Measurements from ENCODE around the gene POC1A. TPM values are rescaled to one million over a fixed set of nuclear protein-coding genes. Genes with fewer than 3 reads are reported as not detected.

POC1A gene
- polyA plus RNA-seq, 5 donors, result 8.5 to 13.2 (median 9.8) TPM

DNA sequence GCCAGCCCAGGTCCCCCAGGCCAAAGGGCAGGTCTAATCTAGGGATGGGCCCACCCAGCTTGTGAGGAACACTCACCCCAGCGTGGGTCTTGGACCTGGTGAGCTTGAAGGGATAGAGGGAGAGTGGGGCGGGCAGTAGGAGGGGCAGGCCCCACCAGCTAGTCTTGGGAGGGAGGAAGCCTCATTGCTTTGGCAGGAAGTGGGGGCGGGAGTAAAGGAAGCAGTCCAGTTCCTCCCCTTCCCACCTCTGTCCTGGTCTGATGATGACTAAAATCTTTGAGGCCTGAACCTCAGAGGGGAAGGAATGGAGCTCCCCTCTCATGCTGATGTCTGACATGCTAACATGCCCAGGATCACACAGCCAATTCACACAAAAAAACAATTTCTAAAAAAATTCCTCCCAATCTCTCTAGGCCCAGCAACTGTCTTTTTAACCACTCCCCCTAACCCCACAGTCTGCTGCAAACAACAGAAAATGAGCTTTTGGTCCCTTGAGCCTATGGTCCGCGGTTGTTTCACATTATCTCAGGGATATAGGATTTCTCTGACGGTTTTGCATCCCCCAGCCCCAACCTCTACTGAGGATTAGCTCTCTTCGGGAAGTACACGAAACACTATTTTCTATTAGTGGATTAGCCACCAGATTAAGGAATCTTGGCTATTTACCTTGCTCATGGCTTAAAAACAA is 67.1 kb downstream of the POC1A start:
- DNase-seq, result no peak

DNA sequence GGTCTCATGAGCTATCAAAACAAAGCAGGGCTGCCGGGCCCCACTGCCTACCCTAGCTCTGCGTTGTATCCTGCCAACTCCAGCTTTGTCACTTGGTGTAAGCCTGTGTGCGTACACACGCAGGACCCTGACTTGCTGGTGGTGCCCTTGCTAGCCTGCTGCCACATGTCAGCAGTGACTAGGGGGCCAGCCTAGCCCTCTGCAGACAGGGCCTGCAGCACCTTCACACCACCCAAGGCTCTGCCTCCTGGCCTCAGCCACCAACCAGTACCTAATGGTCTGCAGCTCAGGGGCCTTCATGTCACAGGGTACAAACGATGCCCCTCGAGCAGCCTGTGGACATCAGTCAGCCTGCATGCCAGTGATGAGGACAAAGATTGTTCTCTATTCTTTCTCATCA is 67.8 kb downstream of the POC1A start:
- DNase-seq, result no peak

DNA sequence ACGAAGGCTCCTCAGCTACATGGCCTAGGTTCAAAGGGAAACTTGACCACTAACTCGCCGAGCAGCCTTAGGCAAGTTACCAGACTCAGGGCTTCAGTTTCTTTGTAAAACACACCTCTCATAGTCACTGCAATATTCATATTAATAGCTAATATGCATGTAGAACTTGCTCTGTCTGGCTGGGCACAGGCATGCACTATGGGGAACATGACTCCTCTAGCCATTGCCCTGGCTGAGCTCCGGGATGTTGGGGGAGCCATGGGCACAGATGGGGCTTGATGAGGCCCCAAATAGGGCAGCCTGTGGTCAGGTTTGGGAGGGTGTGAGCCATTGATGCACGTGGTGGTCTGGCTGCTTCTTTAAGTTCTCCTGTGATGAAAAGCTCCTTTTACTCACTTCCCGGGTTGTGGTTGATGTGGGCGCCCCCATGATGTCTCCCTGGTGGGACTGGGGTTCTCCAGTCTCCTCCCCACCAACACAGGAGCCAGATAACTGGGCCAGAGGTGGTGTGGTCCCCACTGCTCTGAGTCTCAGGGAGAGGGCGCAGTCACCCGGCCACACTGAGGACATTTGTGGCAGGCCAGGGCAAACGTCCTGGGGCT is 68.4 kb downstream of the POC1A start:
- no peak for DNase-seq

DNA sequence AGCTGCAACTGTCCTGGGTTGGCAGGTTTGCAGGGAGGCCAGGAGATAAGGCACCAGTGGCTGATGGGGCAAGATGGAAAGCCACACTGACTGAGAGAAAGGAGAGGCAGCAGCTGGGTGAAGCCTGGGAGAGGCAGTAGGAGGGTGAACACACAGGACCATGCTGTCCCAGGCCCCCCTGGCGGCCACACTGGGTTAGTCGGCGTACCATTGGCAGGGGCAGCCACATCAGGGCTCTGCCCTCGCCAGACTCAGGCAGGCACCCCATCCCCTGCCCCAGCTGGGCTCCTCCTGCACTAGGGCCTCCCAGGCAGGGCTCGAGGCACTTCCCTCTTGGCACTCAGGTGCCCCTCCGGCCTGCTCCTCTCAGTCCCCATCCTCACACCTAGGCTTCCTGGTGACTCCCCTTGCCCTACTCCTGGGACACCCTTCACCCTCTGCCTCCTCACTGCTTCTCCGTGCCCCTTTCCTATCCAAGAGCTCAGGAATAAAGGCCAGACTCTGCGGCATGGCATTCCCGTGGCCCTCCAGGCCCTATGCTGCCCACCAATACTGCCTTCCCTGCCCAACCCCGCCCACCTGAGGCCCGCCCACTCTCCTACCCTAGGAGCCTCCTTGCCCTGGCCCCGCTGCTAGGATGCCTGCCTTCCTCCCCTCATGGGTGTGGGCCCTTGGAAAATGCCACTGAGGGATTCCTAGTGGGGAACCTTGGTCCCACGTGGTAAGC is 69.1 kb downstream of the POC1A start:
- no peak for DNase-seq

GRCh38 chr3:52084216-52084945 is 69.8 kb downstream of the POC1A start:
- DNase-seq, result no peak

- DNase-seq, result no peak
These were observed 70.6 kb downstream of the POC1A start for GRCh38 chr3:52083556-52084087.

DNA sequence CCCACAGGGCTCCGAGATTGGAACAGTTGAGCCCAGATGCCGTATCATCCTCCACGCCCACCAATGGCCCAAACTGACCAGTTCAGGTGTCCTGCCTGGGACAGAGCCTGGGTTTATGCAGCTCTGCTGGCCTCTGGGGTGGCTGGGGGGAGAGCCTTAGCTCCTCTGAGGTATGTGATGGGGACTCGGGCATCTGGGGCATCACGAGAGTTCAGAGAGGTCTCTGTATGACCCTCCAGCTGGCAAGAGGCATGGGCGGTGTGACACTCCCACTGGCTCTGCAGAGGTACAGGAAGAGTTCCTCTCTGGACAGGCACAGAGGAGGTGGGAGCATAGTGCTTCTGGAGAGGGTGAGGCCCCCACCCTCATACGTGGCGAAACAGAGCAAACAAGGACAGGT is 71.3 kb downstream of the POC1A start:
- DNase-seq, result no peak

DNA sequence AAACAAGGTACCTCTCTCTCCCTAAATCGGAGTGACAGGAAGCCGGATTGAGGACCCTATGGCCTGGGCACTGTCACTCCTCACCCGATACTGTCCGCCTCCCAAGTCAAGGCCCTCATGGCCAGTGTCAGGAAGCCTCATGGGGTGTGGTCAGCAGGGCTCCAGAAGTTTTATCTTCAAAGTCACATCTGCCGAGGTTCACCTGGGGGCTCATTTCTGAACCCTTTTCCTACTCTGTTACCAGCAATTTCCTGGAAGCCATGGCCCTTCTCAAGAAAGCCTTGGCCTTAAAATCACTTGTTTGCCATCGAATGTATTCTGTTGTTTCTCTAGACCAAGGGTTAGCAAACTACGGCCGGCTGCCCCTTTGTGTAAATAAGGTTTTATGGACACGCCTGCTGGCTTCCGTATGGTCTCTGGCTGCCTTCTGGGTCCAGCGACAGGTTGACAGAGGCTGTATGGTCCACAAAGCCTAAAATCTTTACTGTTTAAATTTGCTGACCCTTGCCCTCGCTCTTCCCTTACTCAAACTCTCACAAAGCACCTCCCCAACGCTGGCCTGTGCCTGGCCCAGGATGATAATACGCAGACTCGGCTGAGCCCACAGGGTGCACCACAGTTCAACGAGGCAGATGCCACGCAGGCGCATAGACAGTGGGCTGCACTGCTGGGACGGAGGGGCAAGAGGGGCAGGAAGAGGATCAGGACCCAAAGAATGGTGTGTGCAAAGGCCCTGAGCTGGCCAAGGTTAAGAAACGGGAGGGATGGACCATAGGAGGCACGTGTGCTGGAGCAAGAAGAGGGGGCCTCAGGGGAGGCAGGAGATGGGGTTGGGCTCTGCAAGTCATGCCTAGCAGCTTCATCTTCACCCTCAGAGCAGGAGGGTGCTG is 73.1 kb downstream of the POC1A start:
- DNase-seq, result no peak

GRCh38 chr3:52079958-52080357 is 74.3 kb downstream of the POC1A start:
- no peak for DNase-seq

GRCh38 chr3:52078781-52079560 is 75.3 kb downstream of the POC1A start:
- DNase-seq, result no peak

DNA sequence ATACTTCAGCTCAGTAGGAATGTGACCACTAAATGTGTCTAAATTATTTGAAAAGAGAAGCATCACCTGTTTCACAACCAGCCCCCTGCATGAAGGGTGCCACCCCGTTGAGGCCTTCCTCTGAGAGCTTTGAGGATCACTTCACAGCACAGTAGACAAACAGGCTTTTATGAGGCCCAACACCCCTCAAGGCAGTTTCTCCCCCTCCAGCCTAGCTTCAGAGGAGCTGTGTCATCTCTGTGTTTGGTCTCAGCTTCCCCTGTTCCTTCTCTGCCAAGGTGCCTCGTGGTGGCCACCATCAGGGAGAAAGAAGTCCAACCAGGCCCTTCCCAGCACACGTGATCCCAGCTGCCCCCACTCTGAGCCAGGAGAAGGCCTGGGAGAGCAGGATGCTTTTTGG is 76.3 kb downstream of the POC1A start:
- DNase-seq, result no peak

DNA sequence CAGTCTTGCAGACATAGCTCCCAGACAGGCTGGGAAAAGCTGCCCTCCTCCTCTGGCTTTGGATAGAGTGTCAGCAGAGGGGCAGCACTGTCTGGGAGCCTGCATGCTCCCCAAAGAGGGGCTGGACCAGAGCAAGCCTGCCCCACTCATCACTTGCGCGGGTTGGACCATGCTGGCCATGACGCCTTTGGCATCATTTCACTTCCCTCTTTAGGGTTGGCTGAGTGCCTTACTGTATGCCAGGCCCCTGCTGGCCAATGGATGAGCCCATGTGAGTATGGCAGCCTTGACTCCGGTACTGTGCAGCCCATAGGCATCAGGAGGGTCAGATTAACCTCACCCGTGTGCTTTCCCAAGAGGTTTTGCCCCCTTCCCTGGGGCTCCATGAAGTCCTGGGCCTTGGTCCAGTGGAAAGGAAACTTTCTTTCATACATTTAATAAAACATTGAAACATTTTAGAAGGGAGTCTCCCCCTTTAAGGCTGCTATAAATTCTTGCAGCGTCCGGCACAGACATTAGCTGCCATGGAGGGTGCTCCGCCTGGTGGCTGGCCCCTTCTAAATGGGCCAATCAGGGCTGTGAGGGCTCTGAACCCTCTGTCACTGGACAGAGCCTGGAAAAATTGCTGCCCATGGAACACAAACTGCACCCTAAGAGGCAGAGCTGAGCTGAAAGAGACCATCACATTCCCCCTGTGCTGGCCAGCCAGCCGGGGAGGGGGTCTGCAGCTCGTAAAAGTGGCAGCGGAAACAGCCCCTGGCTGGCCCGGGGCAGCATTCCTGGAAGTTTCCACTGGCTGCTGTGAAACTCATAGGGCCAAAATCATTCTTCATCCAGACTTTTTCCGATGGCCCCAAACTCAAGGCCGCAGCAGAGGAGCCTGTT is 77.1 kb downstream of the POC1A start:
- DNase-seq, result peak in 1 of 2 donors; percentile 59

- no peak for DNase-seq
These were observed 80.7 kb downstream of the POC1A start for GRCh38 chr3:52073490-52073889.

GRCh38 chr3:52072471-52072870 is 81.8 kb downstream of the POC1A start:
- no peak for DNase-seq

DNA sequence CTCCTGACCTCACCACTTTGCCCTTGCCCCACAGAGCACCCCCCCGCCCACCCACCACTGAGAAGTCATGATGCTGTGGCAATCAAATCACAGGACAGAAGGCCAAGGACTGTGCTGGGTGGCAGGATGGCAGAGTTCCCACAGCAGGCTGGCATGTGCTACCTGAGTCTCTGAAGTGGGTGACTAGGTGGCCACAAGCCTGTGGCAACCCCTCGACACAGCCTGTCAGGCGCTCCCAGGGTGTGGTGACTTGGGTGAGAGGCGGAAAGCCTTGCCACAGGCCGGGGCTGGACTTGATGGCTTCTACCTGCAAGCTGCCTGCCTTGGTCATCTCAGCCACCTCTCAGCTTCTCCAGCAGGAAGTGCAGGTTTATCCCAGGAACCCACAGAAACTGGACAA is 82.2 kb downstream of the POC1A start:
- no peak for DNase-seq

- DNase-seq, result no peak
These were observed 83.2 kb downstream of the POC1A start for GRCh38 chr3:52070724-52071621.

DNA sequence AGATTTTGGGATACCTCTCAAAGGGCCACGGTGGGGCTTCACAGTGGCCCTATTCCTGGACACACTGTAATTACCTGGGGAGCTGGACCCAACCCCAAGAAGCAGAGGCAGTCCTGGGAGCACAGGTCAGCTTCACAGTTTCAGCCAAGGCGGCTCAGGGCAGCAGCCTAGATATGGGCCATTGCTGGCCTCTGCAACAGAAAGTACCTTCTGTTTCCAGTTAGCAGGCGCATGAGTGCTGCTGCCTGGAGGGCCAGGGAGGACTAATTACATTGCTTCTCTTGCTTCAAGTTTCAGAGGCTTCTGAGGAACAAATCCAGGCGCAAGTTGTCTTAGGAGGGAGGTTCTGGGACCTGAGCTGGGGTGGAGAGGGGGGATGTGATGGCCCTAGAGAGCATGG is 84.4 kb downstream of the POC1A start:
- no peak for DNase-seq

DNA sequence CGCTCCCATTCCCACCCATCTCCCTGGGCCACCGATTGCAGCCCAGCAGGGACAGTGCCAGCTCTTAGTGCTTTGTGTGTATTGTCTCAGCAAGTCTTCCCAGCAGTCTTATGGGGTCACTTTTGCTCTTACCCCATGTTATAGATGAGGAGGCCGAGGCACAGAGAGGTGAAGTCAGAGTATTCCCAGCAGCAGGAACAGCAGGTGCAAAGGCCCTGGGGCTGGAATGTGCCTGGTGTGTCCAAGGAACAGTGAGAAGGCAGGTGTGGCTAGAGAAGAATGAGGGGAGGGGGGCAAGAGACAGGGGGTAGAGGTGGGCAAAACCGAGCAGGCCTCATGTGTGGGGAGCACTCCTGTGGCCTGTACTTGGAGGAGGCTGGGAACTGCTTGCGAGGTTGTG is 85.1 kb downstream of the POC1A start:
- DNase-seq, result no peak

Measured in right lung (tissue), 5 donors.